GM23338 (cell line): ENCODE data around the gene DDX23. TPM values are rescaled to one million over a fixed set of nuclear protein-coding genes. Genes with fewer than 3 reads are reported as not detected.
"Not testable (repeated sequence)": the region's sequence is repeated elsewhere in the genome, so short reads cannot be mapped to it uniquely, and the experiment has no call there.

Experiments used
- ATAC-seq: fragments of 200-7000 bp; cut with Tn5 transposase; 3 replicates; pipeline ENCODE4 v1.9.1; 2020
- DNase-seq: peaks from one replicate; pipeline ENCODE4 v3.0.0-alpha.2; 2015; ENCODE audit warnings: low spot score
- H2AFZ ChIP-seq: fragments of 200-600 bp; sonication (generic); 2 replicates; pipeline ENCODE4 v1.8.0; 2016; ENCODE audit warnings: antibody characterized with exemption, mild to moderate bottlenecking, moderate library complexity
- H3F3A ChIP-seq: fragments of 200-600 bp; sonication (generic); replicated peaks from 2 replicates; pipeline ENCODE4 v1.8.0; 2017; ENCODE audit warnings: antibody characterized with exemption, mixed run types, low read depth
- H3K27ac ChIP-seq: fragments of 200-600 bp; sonication (generic); 2 replicates; pipeline ENCODE4 v1.6.1; 2016; ENCODE audit warnings: low read depth
- H3K27me3 ChIP-seq: fragments of 200-600 bp; sonication (generic); 2 replicates; pipeline ENCODE4 v1.8.0; 2016; ENCODE audit warnings: mild to moderate bottlenecking, mixed run types, moderate library complexity; ENCODE audit not compliant: insufficient read depth
- H3K36me3 ChIP-seq: fragments of 200-600 bp; sonication (generic); 2 replicates; pipeline ENCODE4 v1.8.0; 2016; ENCODE audit warnings: mild to moderate bottlenecking; ENCODE audit not compliant: insufficient read depth
- H3K4me1 ChIP-seq: fragments of 200-600 bp; sonication (generic); 2 replicates; pipeline ENCODE4 v1.8.0; 2016; ENCODE audit warnings: mild to moderate bottlenecking, moderate library complexity; ENCODE audit not compliant: insufficient read depth
- H3K4me2 ChIP-seq: fragments of 200-600 bp; sonication (generic); 2 replicates; pipeline ENCODE4 v1.7.1; 2017; ENCODE audit warnings: mixed run types
- H3K4me3 ChIP-seq: fragments of 200-600 bp; sonication (generic); 2 replicates; pipeline ENCODE4 v1.6.1; 2016; ENCODE audit warnings: mixed run types
- H3K79me2 ChIP-seq: fragments of 200-600 bp; sonication (generic); replicated peaks from 2 replicates; pipeline ENCODE4 v1.8.0; 2017; ENCODE audit warnings: mild to moderate bottlenecking; ENCODE audit not compliant: insufficient read depth
- H3K9me2 ChIP-seq: fragments of 200-600 bp; sonication (generic); 2 replicates; pipeline ENCODE4 v1.8.0; 2017; ENCODE audit not compliant: insufficient read depth
- H4K20me1 ChIP-seq: fragments of 200-600 bp; sonication (generic); replicated peaks from 2 replicates; pipeline ENCODE4 v1.8.0; 2017; ENCODE audit warnings: mild to moderate bottlenecking; ENCODE audit not compliant: insufficient read depth
- H3K27ac Mint-ChIP-seq: 2 replicates; pipeline ENCODE4 v1.8.0; 2020; ENCODE audit warnings: inconsistent platforms, mild to moderate bottlenecking, moderate library complexity, mixed read lengths
- H3K27me3 Mint-ChIP-seq: 3 replicates; pipeline ENCODE4 v1.8.0; 2022; ENCODE audit warnings: low read depth, mild to moderate bottlenecking, moderate library complexity, mixed read lengths, inconsistent platforms; ENCODE audit not compliant: insufficient read depth, poor library complexity
- H3K36me3 Mint-ChIP-seq: 3 replicates; pipeline ENCODE4 v1.8.0; 2021; ENCODE audit warnings: low read depth, mild to moderate bottlenecking, inconsistent platforms, moderate library complexity, mixed read lengths
- H3K4me1 Mint-ChIP-seq: 3 replicates; pipeline ENCODE4 v1.8.0; 2020; ENCODE audit warnings: mild to moderate bottlenecking, inconsistent platforms, mixed read lengths
- H3K4me3 Mint-ChIP-seq: 3 replicates; pipeline ENCODE4 v1.8.0; 2021; ENCODE audit warnings: moderate library complexity, mild to moderate bottlenecking, inconsistent platforms, mixed read lengths
- H3K9me3 Mint-ChIP-seq: 3 replicates; pipeline ENCODE4 v1.8.0; 2020; ENCODE audit warnings: moderate library complexity, mild to moderate bottlenecking, inconsistent platforms, mixed read lengths
- CREB1 ChIP-seq: fragments of 250-450 bp; sonication (Bioruptor Pico); IDR thresholded peaks from 2 replicates; pipeline ENCODE4 v1.5.0; 2020; ENCODE audit warnings: low read depth, mild to moderate bottlenecking, moderate library complexity
- EZH2 ChIP-seq: fragments of 200-600 bp; sonication (generic); IDR thresholded peaks from one replicate; pipeline ENCODE4 v1.8.0; 2017; ENCODE audit warnings: antibody characterized with exemption, mild to moderate bottlenecking, low read depth; ENCODE audit not compliant: unreplicated experiment
- NANOG ChIP-seq: IDR thresholded peaks from 2 replicates; pipeline ENCODE4 v1.6.1; 2016; ENCODE audit warnings: antibody characterized with exemption, borderline replicate concordance
- REST ChIP-seq: IDR thresholded peaks from one replicate; pipeline ENCODE4 v1.6.1; 2018; ENCODE audit warnings: antibody characterized with exemption; ENCODE audit not compliant: unreplicated experiment
- ZNF114 ChIP-seq: fragments of 250-450 bp; sonication (Bioruptor Pico); IDR thresholded peaks from 2 replicates; pipeline ENCODE4 v1.5.0; 2020; ENCODE audit warnings: mild to moderate bottlenecking, moderate library complexity
- ZNF331 ChIP-seq: fragments of 250-450 bp; sonication (Bioruptor Pico); IDR thresholded peaks from 2 replicates; pipeline ENCODE4 v1.5.0; 2020; ENCODE audit warnings: low read depth, mild to moderate bottlenecking, moderate library complexity
- polyA plus RNA-seq: library from polyadenylated mRNA; unstranded; fragments of >200 nt; fragmentation: Nextera tagmentation; extraction: Ambion mirVana; gene quantifications from 2 replicates; pipeline ENCODE4 v1.2.1, GENCODE V29; 2016
- total RNA-seq: library from RNA; depleted of rRNA; stranded (reverse); fragments of >200 nt; shearing (Covaris generic); gene quantifications from 2 replicates; pipeline ENCODE4 v1.2.3, GENCODE V29; 2014
- TF ChIP-seq, protein P1 (sequence below), 2 experiments: fragments of 200-600 bp in 1 of 2; sonication (generic) in 1 of 2; conservative IDR thresholded peaks; 2 replicates each; pipeline versions ENCODE4 v1.5.1 to v1.6.1; 2016 to 2017; ENCODE audit warnings: antibody characterized with exemption in 2 of 2, low read depth in 2 of 2, mild to moderate bottlenecking in 2 of 2, moderate library complexity in 1 of 2

The DDX23 gene
- total and polyA plus RNA-seq, 2 experiments from 2014 or later = 31.7 to 78.5 TPM

- Mint-ChIP-seq H3K9me3 (no peaks in the 10 kb centered on the region), H3K27me3 (peaks cover 10% of the 10 kb centered on the region), H3K4me1 (peaks cover 16% of the 10 kb centered on the region), H3K27ac (no peak overlapping the region), H3K36me3 (peaks cover 24% of the 10 kb centered on the region; the same call in 2 of the 3 replicates), H3K4me3 (no peak overlapping the region)
- peaks cover 9% of the 10 kb centered on the region; the same call in 1 of the 2 replicates for H3K4me1 ChIP-seq
- no peaks in the 10 kb centered on the region for H3K36me3 ChIP-seq
- H3K27ac ChIP-seq = no peak overlapping the region
- TF ChIP-seq ZNF331 (no peak), ZNF114 (CRISPR knock-in tag) (no peak), NANOG (no peak), EZH2 (no peak), REST (no peak), CREB1 (no peak)
- 0 out of 2 replicates have a peak, but pooled peaks cover 6% of the 10 kb centered on the region for H4K20me1 ChIP-seq
- H3K4me2 ChIP-seq = no peak overlapping the region
- peaks cover 23% of the 10 kb centered on the region for H3K79me2 ChIP-seq
- no peak overlapping the region for H2AFZ ChIP-seq
- no peaks in the 10 kb centered on the region for H3K27me3 ChIP-seq
- H3F3A ChIP-seq = no peaks in the 10 kb centered on the region
- ATAC-seq = no peak
- no peak overlapping the region for H3K4me3 ChIP-seq
- H3K9me2 ChIP-seq = no peaks in the 10 kb centered on the region
- no peak for DNase-seq
These were observed 2.5 kb upstream of the DDX23 start for GRCh38 chr12:48854488-48854887.

DNA sequence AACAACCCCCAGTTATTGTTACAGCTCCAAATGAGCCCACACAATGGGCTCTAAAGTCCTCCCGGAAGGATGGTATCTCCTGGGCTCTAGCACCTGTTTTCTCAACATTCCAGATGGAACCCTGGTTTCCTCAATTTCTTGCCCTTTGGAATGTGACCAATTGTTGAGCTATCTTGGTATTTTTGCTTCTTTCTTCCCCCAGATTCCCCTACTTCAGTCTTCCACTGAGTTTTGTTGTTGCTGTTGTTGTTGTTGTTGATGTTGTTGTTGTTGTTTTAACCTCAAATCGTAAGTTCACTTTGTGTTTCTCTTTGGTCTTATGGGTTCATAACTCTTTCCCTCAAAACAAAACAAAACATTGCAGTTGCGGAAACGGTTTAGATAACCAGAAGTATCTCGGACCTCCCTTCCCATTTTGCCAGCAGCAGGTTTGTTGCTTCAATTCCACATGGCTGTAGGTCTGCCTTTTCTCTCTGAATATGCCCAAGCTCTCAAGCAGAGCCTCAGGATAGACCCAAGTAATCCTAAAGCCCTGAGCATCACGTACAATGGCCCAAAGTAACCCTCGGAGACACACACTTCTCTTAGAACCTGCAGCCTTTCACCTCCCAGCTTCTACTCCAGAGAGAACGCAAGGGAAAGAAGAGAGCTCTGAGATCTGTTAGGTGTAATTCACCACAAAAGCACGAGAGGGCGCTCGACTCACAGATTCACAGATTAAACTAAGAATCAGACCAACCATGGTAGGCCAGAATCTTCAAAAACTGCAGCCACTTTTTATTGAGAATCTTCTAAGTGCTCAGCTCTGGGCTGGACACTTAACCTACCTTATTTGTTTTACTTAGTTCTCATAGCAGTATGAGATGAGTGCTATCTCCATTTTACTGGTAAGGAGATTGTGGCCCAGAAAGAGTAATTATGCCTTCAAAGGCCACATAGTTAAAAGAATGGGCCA, 1.0 kb upstream of the DDX23 start:
- H3K4me3 Mint-ChIP-seq = peak overlapping the region; percentile 98
- no peaks in the 10 kb centered on the region for H3F3A ChIP-seq
- ATAC-seq = peak; percentile 44

GRCh38 chr12:48842021-48842420, 9.9 kb downstream of the DDX23 start:
- not testable (repeated sequence) for H3K27ac ChIP-seq, H3K4me3 Mint-ChIP-seq, ATAC-seq, H3K4me1 ChIP-seq, H3K27me3 Mint-ChIP-seq, H3K79me2 ChIP-seq, H3K27ac Mint-ChIP-seq, H3K4me3 ChIP-seq, H2AFZ ChIP-seq, DNase-seq, H3F3A ChIP-seq, H3K4me1 Mint-ChIP-seq, H3K4me2 ChIP-seq, H3K9me3 Mint-ChIP-seq, H3K9me2 ChIP-seq, H3K27me3 ChIP-seq
- H4K20me1 ChIP-seq = peaks cover 21% of the 10 kb centered on the region; the same call in 1 of the 2 replicates
- peaks cover 56% of the 10 kb centered on the region for H3K36me3 ChIP-seq
- H3K36me3 Mint-ChIP-seq = peaks cover 87% of the 10 kb centered on the region

More for the DNA sequence above, 1.0 kb upstream of the DDX23 start:
- Histone ChIP-seq H3K27ac (no peak overlapping the region), H3K79me2 (peaks cover 38% of the 10 kb centered on the region), H3K9me2 (no peaks in the 10 kb centered on the region), H3K4me2 (peak overlapping the region; percentile 71), H3K4me3 (peak overlapping the region; percentile 85), H3K4me1 (peaks cover 9% of the 10 kb centered on the region; the same call in 1 of the 2 replicates), H4K20me1 (0 out of 2 replicates have a peak, but pooled peaks cover 3% of the 10 kb centered on the region), H3K36me3 (no peaks in the 10 kb centered on the region), H2AFZ (no peak overlapping the region), H3K27me3 (no peaks in the 10 kb centered on the region)
- H3K4me1 Mint-ChIP-seq = peaks cover 16% of the 10 kb centered on the region
- TF ChIP-seq ZNF114 (CRISPR knock-in tag) = no peak
- TF ChIP-seq, protein P1, sequence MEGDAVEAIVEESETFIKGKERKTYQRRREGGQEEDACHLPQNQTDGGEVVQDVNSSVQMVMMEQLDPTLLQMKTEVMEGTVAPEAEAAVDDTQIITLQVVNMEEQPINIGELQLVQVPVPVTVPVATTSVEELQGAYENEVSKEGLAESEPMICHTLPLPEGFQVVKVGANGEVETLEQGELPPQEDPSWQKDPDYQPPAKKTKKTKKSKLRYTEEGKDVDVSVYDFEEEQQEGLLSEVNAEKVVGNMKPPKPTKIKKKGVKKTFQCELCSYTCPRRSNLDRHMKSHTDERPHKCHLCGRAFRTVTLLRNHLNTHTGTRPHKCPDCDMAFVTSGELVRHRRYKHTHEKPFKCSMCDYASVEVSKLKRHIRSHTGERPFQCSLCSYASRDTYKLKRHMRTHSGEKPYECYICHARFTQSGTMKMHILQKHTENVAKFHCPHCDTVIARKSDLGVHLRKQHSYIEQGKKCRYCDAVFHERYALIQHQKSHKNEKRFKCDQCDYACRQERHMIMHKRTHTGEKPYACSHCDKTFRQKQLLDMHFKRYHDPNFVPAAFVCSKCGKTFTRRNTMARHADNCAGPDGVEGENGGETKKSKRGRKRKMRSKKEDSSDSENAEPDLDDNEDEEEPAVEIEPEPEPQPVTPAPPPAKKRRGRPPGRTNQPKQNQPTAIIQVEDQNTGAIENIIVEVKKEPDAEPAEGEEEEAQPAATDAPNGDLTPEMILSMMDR (conservative IDR thresholded peaks at IDR 0.05; ENCODE audit: low read depth in 2 of 2) = peak; percentile 89 to 94
- peak; percentile 93 for DNase-seq
- peaks cover 8% of the 10 kb centered on the region for H3K27me3 Mint-ChIP-seq
- peak overlapping the region; percentile 95 for H3K27ac Mint-ChIP-seq
- H3K9me3 Mint-ChIP-seq = no peaks in the 10 kb centered on the region
- H3K36me3 Mint-ChIP-seq = peaks cover 19% of the 10 kb centered on the region
